ENCODE results near the gene NAIF1. TPM values are rescaled to one million over a fixed set of nuclear protein-coding genes. Genes with fewer than 3 reads are reported as not detected.

NAIF1 gene
- total RNA-seq, 1 experiment from 2014 or later = 11.0 TPM

DNA sequence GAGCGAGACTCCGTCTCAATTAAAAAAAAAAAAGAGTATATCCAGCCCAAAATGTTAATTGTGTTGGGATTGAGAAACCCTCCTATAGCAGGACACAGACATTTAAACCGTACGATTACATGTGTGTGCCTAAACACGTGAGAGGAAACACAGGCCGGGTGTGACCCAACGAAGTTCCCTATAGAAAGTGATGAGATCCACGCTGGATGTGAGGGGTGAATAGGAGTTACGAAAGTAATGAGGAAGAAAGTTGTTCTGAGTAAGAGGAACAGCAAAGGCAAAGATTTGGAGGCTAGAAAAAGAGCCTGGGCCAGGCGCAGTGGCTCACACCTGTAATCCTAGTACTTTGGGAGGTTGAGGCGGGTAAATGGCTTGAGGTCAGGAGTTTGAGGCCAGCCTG is 13.6 kb downstream of the NAIF1 start:
- no peak for DNase-seq (ENCODE audit: low read depth, low spot score)
- Histone ChIP-seq H4K20me1 (ENCODE audit: insufficient read depth) (no peaks in the 10 kb centered on the region), H3K27me3 (ENCODE audit: insufficient read depth, low read length) (no peaks in the 10 kb centered on the region), H3K4me2 (ENCODE audit: low read length) (no peak overlapping the region), H3K79me2 (ENCODE audit: insufficient read depth, low read length) (no peaks in the 10 kb centered on the region), H2AFZ (ENCODE audit: low read depth, low read length, poor library complexity, severe bottlenecking) (no peak overlapping the region), H3K27ac (ENCODE audit: low read depth, low read length) (no peak overlapping the region), H3K9me2 (ENCODE audit: insufficient read depth) (no peaks in the 10 kb centered on the region), H3K9ac (ENCODE audit: low read length) (no peak overlapping the region), H3K9me3 (ENCODE audit: control insufficient read depth in 1 of 2, insufficient read depth in 1 of 2, low read depth in 1 of 2, low read length in 2 of 2) (no peaks in the 10 kb centered on the region), H3K4me1 (ENCODE audit: control insufficient read depth in 1 of 2, insufficient read depth in 2 of 2, low read length in 2 of 2) (peaks cover 43 to 66% of the 10 kb centered on the region in 2 experiments), H3K4me3 (replicated peaks in 1 of 2; ENCODE audit: low read depth in 1 of 2, low read length in 2 of 2) (no peak overlapping the region), H3K36me3 (ENCODE audit: control insufficient read depth in 1 of 2, insufficient read depth in 2 of 2, low read length in 2 of 2) (no peaks in the 10 kb centered on the region)
- TF ChIP-seq RAD21 (IDR thresholded peaks at IDR 0.05; ENCODE audit: low read depth) (no peak), POLR2A (IDR thresholded peaks at IDR 0.05; ENCODE audit: borderline replicate concordance, extremely low read depth, insufficient read depth, insufficient read length) (no peak), EZH2 (IDR thresholded peaks at IDR 0.05) (no peak), SIN3A (IDR thresholded peaks at IDR 0.05; ENCODE audit: low read depth) (no peak), JUND (IDR thresholded peaks at IDR 0.05) (no peak), ELF1 (IDR thresholded peaks at IDR 0.05; ENCODE audit: borderline replicate concordance, low read depth) (no peak), SP1 (IDR thresholded peaks at IDR 0.05; ENCODE audit: low read depth) (no peak), YY1 (IDR thresholded peaks at IDR 0.05; ENCODE audit: extremely low read depth, insufficient replicate concordance, low read depth, low read length) (no peak)
- TF ChIP-seq, protein P1, sequence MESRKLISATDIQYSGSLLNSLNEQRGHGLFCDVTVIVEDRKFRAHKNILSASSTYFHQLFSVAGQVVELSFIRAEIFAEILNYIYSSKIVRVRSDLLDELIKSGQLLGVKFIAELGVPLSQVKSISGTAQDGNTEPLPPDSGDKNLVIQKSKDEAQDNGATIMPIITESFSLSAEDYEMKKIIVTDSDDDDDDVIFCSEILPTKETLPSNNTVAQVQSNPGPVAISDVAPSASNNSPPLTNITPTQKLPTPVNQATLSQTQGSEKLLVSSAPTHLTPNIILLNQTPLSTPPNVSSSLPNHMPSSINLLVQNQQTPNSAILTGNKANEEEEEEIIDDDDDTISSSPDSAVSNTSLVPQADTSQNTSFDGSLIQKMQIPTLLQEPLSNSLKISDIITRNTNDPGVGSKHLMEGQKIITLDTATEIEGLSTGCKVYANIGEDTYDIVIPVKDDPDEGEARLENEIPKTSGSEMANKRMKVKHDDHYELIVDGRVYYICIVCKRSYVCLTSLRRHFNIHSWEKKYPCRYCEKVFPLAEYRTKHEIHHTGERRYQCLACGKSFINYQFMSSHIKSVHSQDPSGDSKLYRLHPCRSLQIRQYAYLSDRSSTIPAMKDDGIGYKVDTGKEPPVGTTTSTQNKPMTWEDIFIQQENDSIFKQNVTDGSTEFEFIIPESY (IDR thresholded peaks at IDR 0.05; ENCODE audit: extremely low read depth, insufficient replicate concordance, low read length) = no peak
- TF ChIP-seq, protein P2, sequence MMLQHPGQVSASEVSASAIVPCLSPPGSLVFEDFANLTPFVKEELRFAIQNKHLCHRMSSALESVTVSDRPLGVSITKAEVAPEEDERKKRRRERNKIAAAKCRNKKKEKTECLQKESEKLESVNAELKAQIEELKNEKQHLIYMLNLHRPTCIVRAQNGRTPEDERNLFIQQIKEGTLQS (IDR thresholded peaks at IDR 0.05) = no peak
- TF ChIP-seq, protein P3, sequence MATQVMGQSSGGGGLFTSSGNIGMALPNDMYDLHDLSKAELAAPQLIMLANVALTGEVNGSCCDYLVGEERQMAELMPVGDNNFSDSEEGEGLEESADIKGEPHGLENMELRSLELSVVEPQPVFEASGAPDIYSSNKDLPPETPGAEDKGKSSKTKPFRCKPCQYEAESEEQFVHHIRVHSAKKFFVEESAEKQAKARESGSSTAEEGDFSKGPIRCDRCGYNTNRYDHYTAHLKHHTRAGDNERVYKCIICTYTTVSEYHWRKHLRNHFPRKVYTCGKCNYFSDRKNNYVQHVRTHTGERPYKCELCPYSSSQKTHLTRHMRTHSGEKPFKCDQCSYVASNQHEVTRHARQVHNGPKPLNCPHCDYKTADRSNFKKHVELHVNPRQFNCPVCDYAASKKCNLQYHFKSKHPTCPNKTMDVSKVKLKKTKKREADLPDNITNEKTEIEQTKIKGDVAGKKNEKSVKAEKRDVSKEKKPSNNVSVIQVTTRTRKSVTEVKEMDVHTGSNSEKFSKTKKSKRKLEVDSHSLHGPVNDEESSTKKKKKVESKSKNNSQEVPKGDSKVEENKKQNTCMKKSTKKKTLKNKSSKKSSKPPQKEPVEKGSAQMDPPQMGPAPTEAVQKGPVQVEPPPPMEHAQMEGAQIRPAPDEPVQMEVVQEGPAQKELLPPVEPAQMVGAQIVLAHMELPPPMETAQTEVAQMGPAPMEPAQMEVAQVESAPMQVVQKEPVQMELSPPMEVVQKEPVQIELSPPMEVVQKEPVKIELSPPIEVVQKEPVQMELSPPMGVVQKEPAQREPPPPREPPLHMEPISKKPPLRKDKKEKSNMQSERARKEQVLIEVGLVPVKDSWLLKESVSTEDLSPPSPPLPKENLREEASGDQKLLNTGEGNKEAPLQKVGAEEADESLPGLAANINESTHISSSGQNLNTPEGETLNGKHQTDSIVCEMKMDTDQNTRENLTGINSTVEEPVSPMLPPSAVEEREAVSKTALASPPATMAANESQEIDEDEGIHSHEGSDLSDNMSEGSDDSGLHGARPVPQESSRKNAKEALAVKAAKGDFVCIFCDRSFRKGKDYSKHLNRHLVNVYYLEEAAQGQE (IDR thresholded peaks at IDR 0.05; ENCODE audit: low read depth) = no peak
- ATAC-seq = no peak
- ChIA-PET CTCF (no interaction called here), RAD21 (ENCODE audit: low non-redundant PET in 1 of 2, low total read pairs in 2 of 2, uncharacterized antibody in 2 of 2, unreplicated experiment in 2 of 2) (no interaction called here), POLR2A (no interaction called here)
- BruUV-seq (replicated peaks) = no TSS peak
- intact Hi-C loops (cut with micrococcal nuclease) = loop anchor here (2.0 kb wide), 1 partner anchor 25 kb away; no protein-coding TSS in a partner anchor

Data from HCT116 (cell line).